HG03520 (cell line): ENCODE results near the gene C18orf63.

ENCODE experiments used
- ATAC-seq: cut with Tn5 transposase; IDR thresholded peaks from one replicate; pipeline ENCODE4 v1.9.1; 2021; ENCODE audit warnings: mild to moderate bottlenecking, moderate library complexity; ENCODE audit not compliant: unreplicated experiment

The C18orf63 gene

DNA sequence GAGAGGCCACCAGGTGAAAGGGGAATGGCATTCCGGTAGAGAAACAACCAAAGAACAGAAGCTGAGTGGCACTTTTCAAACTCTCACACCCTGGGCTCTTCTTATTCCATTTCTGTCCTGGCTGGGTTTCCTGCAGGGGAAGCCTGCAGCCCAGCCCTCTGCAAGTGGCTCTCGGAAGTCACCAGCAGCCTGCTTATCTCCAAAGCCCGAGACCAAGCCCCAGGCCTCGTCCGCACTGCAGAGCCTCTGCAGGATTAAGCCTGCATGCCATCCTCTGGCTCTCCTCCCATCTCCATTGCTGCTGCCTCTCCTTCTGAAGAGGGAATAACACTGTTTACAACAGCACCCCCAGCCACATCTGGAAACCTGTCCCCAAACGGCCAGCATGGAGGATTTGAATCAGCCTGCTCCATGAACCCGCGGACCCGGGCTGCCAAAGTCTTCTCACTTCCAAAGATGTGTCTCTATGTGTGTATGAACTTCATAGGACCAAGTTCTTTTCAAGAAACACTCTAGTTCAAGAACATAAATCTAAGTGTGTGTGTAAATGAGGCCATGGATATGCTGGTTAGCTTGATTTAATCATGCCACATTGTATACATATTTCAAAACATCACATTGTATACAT is 87.3 kb downstream of the C18orf63 start:
- no peak for ATAC-seq

DNA sequence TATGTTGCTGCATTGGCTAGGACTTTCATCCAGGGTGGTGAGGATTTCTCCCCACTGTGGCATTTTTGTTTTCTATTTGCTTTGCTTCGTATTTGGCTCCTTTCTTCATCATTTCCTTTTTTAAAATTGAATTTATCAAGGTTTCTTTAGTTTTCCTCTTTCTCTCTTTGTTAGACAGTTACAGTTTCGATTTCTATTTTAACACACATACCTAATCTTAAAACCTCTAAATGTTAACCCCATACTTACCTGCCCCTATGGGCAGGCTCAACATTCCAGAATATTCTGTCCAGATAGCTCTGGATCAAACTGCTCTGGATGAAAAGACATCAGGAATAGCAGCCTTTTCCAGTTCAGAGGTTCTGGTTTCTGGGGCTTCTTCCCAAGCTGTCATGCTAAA is 92.2 kb downstream of the C18orf63 start:
- no peak for ATAC-seq
